ENCODE measurements around the gene MRPS6.

The MRPS6 gene

GRCh38 chr21:34183331-34183928 is 110.1 kb downstream of the MRPS6 start:
- no peak for DNase-seq

- no peak for DNase-seq
Observed at GRCh38 chr21:34184232-34184631, 110.9 kb downstream of the MRPS6 start.

- DNase-seq = no peak
Observed at GRCh38 chr21:34185026-34185750, 111.8 kb downstream of the MRPS6 start.

DNA sequence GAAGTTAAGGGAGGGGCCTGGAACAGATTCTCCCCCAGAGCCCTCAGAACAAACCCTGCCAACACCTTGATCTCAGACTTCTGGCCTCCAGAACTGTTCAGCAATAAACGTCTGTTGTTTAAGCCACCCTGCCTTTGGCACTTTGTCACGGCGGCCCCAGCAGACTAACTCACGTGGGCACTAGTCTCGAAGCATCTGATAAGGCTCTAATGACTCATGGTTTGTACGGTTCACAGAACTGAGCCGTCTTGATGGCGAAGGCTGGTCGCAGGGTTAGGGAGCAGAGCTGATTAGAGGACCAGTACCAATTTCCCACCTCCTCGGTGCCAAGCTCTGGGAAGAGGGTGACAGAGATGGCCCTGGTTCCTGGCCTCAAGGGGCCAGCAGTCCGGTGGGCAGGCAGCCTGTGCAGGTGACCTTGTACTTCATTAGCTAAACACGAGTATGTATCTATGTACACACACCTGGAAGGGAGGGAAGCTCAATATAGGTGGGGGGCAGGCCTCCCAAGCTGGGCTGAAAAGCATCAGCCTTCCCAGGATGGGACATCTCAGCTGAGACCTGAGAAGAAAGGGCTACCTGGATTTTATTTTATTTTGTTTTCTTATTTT is 112.8 kb downstream of the MRPS6 start:
- no peak for DNase-seq

GRCh38 chr21:34187935-34188334 is 114.6 kb downstream of the MRPS6 start:
- DNase-seq = no peak

DNA sequence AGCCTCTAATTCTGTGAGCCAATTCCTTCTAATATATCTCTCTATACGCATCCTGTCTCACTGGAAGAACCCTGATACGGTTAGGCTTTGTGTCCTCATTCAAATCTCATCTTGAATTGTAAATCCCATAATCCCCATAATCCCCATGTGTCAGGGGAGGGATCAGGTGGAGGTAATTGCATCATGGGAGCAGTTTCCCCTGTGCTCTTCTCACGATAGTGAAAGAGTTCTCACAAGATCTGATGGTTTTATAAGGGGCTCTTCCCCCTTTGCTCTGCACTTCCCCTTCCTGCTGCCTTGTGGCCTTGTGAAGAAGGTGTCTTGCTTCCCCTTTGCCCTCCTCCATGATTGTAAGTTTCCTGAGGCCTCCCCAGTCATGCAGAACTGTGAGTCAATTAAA is 116.1 kb downstream of the MRPS6 start:
- DNase-seq = no peak

DNA sequence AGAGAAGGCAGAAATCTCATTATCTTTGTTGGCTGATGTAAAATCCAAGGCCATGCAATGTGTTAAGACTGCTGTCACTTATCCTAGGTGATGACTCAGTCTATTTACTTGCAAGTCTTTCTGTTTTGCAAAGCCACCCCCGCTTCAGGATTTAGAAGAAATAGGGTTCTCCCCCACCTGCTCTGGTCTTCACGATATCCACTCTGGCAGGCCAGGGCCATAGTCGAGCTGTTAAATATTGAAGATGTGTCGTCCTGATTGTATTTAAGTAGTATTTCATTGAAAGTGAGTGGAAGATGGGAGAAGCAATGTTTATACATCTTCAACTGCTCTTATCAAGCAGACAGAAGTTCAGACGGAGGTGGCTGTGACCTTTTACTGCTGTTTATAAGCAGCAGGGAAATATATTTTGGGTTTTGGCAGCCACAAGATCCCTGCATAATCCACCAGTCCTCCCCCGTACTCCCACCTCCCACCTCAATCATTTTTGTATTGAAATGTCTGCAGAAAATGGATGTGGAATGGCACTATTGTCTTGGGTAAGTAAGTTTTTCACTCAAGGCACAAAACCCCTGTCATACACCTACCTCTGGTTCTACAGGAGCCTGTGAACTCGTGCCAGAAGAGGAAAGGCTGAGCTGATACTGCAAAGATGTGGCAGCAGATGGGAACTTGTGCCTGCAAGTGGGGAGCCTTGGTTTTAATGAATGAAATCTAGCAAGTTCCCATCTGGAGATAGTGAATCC is 117.4 kb downstream of the MRPS6 start:
- DNase-seq = no peak

GRCh38 chr21:34191876-34192275 is 118.5 kb downstream of the MRPS6 start:
- DNase-seq = no peak

All from effector CD4-positive, alpha-beta T cell (primary cell).